Neural crest cell (in vitro differentiated cells): Measurements from ENCODE around the gene CPPED1. TPM values are rescaled to one million over a fixed set of nuclear protein-coding genes. Genes with fewer than 3 reads are reported as not detected.
"Not testable (repeated sequence)": the region's sequence is repeated elsewhere in the genome, so short reads cannot be mapped to it uniquely, and the experiment has no call there.

Source experiments
- DNase-seq: peaks from one replicate; pipeline ENCODE4 v3.0.0; 2021; ENCODE audit warnings: low read depth, mixed read lengths, low spot score
- H3K27ac Mint-ChIP-seq: one replicate; pipeline ENCODE4 v1.8.0; 2021; ENCODE audit warnings: mild to moderate bottlenecking, mixed read lengths; ENCODE audit not compliant: unreplicated experiment
- H3K27me3 Mint-ChIP-seq: 2 replicates; pipeline ENCODE4 v1.8.0; 2021; ENCODE audit warnings: low read depth, mild to moderate bottlenecking, mixed read lengths
- H3K36me3 Mint-ChIP-seq: 2 replicates; pipeline ENCODE4 v1.8.0; 2021; ENCODE audit warnings: low read depth, mild to moderate bottlenecking, mixed read lengths
- H3K4me1 Mint-ChIP-seq: 2 replicates; pipeline ENCODE4 v1.8.0; 2021; ENCODE audit warnings: mixed read lengths
- H3K4me3 Mint-ChIP-seq: one replicate; pipeline ENCODE4 v1.8.0; 2021; ENCODE audit warnings: mild to moderate bottlenecking, mixed read lengths
- H3K9me3 Mint-ChIP-seq: 2 replicates; pipeline ENCODE4 v1.8.0; 2021; ENCODE audit warnings: mixed read lengths
- CTCF ChIP-seq: fragments of 200-600 bp; sonication (generic); conservative IDR thresholded peaks from 2 replicates; pipeline ENCODE4 v1.5.0; 2021; ENCODE audit warnings: antibody characterized with exemption, mild to moderate bottlenecking
- total RNA-seq: library from RNA; stranded (reverse); gene quantifications from 2 replicates; pipeline ENCODE4 v1.2.1, GENCODE V29; 2021

The CPPED1 gene
- total RNA-seq, 1 donor from 2014 or later = 6.9 TPM

GRCh38 chr16:12775656-12776236, 27.9 kb downstream of the CPPED1 start:
- Mint-ChIP-seq H3K27me3 (no peaks in the 10 kb centered on the region), H3K4me1 (peaks cover 22% of the 10 kb centered on the region), H3K9me3 (no peaks in the 10 kb centered on the region), H3K4me3 (no peak overlapping the region), H3K36me3 (peaks cover 10% of the 10 kb centered on the region), H3K27ac (no peak overlapping the region)
- no peak for TF ChIP-seq CTCF
- DNase-seq = no peak

DNA sequence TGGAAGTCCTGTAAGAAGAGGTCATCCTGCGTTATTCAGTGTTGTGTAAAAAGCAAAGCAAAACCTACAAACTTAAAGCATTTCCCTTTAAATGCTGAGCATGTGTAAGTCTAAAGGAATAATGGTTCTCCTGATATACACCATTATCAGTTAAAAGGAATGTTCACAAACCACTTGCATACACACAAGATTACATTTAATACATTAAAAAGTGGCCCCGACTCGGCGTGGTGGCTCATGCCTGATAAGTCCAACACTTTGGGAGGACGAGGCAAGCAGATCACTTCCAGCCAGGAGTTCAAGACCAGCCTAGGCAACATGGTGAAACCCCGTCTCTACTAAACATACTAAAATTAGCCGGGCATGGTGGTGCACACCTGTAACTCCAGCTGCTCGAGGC, 30.5 kb downstream of the CPPED1 start:
- peaks cover 10% of the 10 kb centered on the region for H3K36me3 Mint-ChIP-seq
- no peaks in the 10 kb centered on the region for H3K27me3 Mint-ChIP-seq
- no peaks in the 10 kb centered on the region for H3K9me3 Mint-ChIP-seq
- no peak for DNase-seq
- H3K27ac Mint-ChIP-seq = no peak overlapping the region
- peaks cover 25% of the 10 kb centered on the region for H3K4me1 Mint-ChIP-seq
- H3K4me3 Mint-ChIP-seq = no peak overlapping the region
- no peak for TF ChIP-seq CTCF

GRCh38 chr16:12771341-12771798, 32.3 kb downstream of the CPPED1 start:
- Mint-ChIP-seq H3K36me3 (peaks cover 10% of the 10 kb centered on the region), H3K4me1 (peaks cover 25% of the 10 kb centered on the region), H3K9me3 (no peaks in the 10 kb centered on the region), H3K27me3 (no peaks in the 10 kb centered on the region), H3K27ac (no peak overlapping the region), H3K4me3 (no peak overlapping the region)
- TF ChIP-seq CTCF = no peak
- no peak for DNase-seq

- peaks cover 25% of the 10 kb centered on the region for H3K4me1 Mint-ChIP-seq
- H3K27me3 Mint-ChIP-seq = no peaks in the 10 kb centered on the region
- no peak for TF ChIP-seq CTCF
- H3K36me3 Mint-ChIP-seq = no peaks in the 10 kb centered on the region
- no peak overlapping the region for H3K27ac Mint-ChIP-seq
- no peak for DNase-seq
- H3K4me3 Mint-ChIP-seq = no peak overlapping the region
- H3K9me3 Mint-ChIP-seq = no peaks in the 10 kb centered on the region
These were observed 34.2 kb downstream of the CPPED1 start for GRCh38 chr16:12769525-12769924.

DNA sequence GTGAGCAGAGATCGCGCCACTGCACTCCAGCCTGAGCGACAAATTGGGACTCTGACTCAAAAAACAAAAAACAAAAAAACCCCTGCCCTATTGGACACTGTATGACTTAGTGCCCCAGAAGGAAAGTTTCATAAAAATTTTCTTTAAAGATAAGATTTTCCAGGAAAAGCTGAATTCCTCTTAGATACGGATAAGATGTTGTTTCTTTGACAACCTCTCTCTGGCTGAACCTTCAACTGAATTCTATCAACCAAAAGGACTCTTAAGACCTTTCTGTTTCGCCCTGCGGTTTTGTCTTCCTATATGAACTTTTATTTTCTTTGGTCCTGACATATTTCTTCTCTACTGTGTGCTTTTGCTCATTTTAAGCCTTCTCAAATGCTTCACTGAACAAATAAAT, 35.8 kb downstream of the CPPED1 start:
- H3K4me3 Mint-ChIP-seq = no peak overlapping the region
- no peak for DNase-seq
- no peaks in the 10 kb centered on the region for H3K9me3 Mint-ChIP-seq
- H3K36me3 Mint-ChIP-seq = no peaks in the 10 kb centered on the region
- no peak for TF ChIP-seq CTCF
- H3K27ac Mint-ChIP-seq = no peak overlapping the region
- H3K4me1 Mint-ChIP-seq = peaks cover 21% of the 10 kb centered on the region
- no peaks in the 10 kb centered on the region for H3K27me3 Mint-ChIP-seq

GRCh38 chr16:12766853-12767252, 36.8 kb downstream of the CPPED1 start:
- no peaks in the 10 kb centered on the region for H3K27me3 Mint-ChIP-seq
- H3K9me3 Mint-ChIP-seq = no peaks in the 10 kb centered on the region
- no peaks in the 10 kb centered on the region for H3K36me3 Mint-ChIP-seq
- H3K4me3 Mint-ChIP-seq = no peak overlapping the region
- no peak overlapping the region for H3K27ac Mint-ChIP-seq
- no peak for DNase-seq
- TF ChIP-seq CTCF = no peak
- H3K4me1 Mint-ChIP-seq = peaks cover 12% of the 10 kb centered on the region

DNA sequence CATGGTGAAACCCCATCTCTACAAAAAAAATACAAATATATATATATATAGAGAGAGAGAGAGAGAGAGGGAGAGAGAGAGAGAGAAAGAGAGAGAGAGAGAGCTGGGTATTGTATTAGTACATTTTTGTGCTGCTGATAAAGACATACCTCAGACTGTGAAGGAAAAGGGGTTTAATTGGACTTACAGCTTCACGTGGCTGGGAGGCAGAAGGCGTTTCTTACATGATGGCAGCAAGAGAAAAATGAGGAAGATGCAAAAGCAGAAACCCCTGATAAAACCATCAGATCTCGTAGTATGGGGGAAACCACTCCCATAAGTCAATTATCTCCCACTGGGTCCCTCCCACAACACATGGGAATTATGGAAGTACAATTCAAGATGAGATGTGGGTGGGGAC, 37.5 kb downstream of the CPPED1 start:
- H3K9me3 Mint-ChIP-seq, H3K27me3 Mint-ChIP-seq, DNase-seq, H3K4me3 Mint-ChIP-seq, H3K4me1 Mint-ChIP-seq, H3K27ac Mint-ChIP-seq, H3K36me3 Mint-ChIP-seq: not testable (repeated sequence)
